Eye (tissue), 1 donor: ENCODE results near the gene RBM22.
A peak's percentile ranks its signal among the peaks of the same experiment; 100 is the strongest.

Experiments used
- DNase-seq: peaks from one replicate; pipeline ENCODE4 v3.0.0-alpha.2; 2015

RBM22 gene

DNA sequence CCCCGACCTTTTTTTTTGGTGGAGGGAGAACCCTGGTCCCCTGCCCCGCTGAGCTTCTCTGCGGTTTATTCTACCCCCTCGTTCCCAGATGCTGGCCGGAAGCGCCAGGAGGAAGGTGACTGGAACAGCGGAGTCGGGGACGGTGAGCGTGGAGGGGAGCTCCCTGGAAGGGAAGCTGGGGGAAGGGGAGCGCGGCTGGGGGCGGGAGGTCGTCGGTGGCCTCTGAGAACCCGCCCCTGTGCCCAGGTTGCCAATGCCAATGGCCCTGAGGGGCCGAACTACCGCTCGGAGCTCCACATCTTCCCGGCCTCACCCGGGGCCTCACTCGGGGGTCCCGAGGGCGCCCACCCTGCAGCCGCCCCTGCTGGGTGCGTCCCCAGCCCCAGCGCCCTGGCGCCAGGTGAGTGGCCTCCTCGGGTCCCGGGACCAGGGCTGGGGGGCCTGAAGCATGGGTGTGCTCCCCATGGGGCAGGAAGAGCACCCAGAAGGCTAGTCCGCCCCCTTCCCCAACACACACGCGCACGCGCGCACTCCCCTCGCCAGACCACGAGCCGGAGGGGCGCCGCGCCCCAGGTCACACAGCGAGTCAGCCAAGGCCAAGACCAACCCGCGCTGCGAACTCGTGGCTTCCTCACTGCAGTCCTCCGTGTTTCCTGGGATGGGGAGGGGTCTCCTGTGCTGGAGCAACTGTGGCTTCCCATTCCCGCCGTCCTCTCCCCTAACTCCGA lies 29.2 kb downstream of the RBM22 start:
- peak; percentile 39 for DNase-seq

DNA sequence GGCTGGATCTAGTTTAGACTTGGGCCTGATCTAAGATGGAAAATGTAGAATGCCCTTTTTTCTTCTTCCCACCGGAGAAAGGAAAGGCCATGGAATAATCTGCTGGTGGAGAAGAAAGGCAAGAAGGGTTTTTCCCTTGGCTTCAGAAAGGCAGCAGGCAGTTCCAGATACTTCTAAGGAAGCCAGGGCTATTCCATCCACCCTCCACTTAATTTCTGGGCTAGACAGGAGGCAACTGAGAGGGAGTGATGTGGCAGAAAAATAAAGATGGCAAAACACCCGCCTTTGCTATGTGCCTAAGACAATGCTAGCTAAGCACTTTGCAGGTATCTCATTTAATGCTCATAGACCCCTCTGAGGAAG lies 29.9 kb downstream of the RBM22 start:
- DNase-seq = no peak

DNA sequence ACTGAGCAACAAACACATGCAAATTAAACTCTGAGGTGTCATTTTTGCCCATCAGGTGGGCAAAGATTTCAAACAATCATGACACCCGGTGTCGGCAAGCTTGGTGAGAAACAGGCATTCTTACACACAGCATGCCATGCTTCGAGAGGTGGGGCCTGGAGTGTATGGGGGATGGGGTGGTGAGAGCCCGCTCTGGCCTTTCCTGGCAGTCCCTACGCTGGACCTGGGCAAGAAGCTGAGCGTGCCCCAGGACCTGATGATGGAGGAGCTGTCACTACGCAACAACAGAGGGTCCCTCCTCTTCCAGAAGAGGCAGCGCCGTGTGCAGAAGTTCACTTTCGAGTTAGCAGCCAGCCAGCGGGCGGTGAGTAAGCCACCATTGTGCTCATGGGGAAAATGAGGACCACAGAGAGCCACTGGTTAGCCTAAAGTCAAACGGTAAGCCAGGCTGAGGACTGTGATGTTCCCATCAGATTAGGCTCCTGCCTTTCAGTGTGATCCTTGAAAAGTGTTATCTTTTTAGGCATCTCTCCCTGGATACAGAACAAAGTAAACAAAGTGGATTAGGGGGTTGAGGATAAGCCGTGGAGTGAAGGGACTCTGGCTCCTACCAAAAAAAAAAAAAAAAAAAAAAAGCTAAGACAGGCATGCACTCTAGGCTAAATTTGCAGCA lies 30.5 kb downstream of the RBM22 start:
- DNase-seq = no peak

DNA sequence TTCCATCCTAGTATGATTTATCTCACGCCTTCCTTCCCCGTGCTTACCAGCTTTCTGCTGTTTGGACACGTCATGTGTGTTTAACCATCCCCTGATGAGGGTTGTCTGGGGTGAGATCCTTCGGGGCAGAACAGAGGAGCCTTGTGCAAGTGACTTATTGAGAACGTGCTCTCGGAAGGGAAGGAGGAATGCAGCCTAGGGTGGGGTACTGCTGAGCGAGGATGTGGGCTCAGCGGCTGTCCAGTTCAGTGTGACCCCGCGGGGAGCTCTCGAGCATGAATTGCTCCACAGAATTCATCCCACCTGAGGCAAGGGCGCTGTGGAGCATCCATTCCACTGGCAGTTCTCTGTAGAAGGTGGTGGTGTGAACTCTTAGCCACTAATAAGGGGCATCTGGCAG lies 35.8 kb downstream of the RBM22 start:
- DNase-seq = peak; percentile 31

DNA sequence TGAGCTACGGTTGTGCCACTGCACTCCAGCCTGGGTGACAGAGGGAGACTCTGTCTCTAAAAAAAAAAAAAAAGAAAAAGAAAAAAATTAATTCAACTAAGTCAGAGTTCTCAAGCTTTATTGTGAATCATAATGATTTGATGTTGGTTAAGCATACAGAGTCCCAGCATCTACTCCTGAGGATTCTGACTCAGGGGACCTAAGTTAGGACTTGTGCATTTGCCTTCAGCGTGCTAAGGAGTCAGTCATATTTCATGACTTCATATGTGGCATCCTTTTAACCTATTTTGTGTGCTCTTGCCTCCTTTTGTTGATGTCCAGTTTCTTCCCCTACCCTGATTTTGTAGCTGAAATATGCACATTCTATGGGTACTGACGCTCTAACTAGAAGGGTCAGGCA lies 36.9 kb downstream of the RBM22 start:
- DNase-seq = no peak

DNA sequence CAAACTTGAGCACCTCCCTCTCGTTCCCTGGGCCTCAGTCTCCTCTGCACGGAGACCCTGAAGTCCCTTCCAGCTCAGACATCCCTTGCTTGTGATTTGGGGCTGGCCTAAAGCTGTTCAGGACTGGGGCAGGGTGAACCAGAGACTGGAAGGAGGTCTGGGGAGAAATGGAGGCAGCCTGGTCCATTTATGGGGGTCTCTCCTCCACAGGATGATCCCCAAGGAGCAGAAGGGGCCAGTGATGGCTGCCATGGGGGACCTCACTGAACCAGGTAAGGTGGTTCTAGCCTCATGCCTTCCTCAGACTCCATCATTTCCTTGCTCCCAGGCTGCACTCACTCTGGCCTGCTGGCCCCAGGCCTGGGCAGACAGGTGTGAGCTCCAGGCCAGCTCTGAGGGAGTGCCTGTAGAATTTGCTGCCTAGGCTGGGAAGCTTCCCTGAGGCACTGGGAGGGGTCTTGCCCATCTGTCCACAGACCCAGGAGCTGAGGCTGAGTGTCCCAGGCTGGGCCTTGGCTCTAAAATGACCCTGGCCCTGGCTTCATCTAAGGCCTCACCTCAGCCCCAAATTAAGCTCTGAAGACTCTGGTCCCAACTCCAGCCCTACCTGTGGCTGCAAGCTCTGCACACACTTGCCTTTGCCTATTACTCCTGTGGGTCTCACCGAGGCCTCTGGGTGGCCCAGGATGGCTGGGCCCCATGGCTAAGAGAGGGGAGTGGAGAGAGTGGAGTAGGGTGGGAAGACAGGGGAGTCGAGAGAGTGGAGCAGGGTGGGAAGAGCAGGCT lies 37.9 kb downstream of the RBM22 start:
- no peak for DNase-seq

DNA sequence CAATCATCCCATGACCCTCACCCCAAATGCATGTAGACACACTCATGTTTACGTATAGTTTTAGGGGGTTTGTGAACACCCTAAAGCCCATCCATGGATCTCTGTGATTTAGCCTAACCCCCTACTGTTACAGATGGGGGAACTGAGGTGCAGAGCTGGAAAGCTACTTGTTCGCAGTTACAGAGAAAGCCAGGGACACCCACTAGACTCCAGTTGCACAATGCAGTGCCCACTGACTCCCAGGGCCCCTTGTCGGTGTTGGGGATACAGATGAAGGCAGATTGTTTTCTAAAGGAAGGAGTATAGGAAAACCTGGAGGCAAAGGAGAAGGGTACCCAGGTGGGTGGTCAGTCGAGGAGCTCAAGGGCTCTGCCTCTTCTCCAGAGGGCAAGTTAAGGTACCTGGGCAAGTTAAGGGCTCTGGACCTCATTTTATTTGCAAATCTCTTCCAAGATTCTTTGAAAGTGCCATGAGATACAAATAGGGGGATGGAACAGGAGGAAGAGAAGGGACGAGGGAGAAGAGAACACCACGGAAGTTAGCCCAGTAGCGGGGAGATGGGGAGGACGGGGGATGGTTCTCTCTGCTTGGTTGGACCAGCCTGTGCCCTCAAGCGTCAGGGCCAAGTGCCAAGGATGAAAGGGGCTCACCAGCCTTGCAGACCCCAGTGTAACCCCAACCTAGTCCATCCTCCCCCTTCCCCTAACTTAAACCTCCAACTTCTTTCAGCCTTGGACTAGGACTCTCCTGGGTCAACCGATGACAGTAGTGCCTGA lies 38.9 kb downstream of the RBM22 start:
- DNase-seq = no peak

GRCh38 chr5:150661086-150661485 lies 39.8 kb downstream of the RBM22 start, which contains the start of gene MYOZ3:
MYOZ3 (plus strand) TSS chr5:150661251; CDS start chr5:150662942, 1,691 bp downstream.
- no peak for DNase-seq

- DNase-seq = no peak
Observed at GRCh38 chr5:150660108-150660831, 40.6 kb downstream of the RBM22 start.

GRCh38 chr5:150659360-150660107 lies 41.3 kb downstream of the RBM22 start:
- DNase-seq = no peak

GRCh38 chr5:150658699-150659265 lies 42.1 kb downstream of the RBM22 start:
- no peak for DNase-seq

- DNase-seq = no peak
Observed at GRCh38 chr5:150658121-150658520, 42.7 kb downstream of the RBM22 start.

- DNase-seq = peak; percentile 91
Observed at GRCh38 chr5:150656191-150657132, 44.4 kb downstream of the RBM22 start.

- no peak for DNase-seq
Observed at GRCh38 chr5:150655221-150655620, 45.6 kb downstream of the RBM22 start.

DNA sequence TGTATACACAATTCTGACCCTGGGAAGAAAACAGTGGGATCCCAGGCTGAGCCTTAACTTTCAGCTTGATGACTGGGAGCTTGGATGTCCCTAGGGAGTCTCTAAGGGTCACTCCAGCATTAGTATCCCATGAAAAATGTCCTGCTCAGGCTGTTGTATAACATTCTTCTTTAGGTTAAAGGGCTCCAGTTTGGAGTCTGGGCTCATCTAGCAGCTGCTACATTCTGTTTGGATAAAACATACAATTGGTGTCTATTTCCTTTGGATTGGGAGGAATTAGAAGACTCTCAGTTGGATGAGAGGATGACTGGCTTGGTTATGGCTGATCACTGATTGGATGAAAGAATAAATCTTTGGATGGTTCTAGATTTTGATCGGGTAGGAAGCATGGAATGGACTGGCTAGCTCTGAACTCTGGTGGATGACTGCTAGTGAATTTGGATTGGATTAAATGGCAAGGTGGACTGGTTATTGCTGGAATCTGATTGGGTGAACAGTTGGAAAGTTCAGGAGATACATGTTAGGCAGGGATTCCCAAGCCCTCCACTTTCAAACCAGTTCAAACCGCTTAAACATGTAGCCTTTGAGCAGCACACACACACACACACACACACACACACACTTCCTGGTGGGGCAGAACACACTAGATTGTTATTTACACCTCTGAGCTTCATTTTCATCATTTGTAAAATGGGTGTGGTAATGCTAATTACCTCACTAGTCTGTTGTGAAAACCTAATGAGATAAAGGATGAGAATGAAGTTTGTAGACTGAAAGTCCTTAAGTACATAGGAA lies 46.9 kb downstream of the RBM22 start:
- DNase-seq = peak; percentile 4

DNA sequence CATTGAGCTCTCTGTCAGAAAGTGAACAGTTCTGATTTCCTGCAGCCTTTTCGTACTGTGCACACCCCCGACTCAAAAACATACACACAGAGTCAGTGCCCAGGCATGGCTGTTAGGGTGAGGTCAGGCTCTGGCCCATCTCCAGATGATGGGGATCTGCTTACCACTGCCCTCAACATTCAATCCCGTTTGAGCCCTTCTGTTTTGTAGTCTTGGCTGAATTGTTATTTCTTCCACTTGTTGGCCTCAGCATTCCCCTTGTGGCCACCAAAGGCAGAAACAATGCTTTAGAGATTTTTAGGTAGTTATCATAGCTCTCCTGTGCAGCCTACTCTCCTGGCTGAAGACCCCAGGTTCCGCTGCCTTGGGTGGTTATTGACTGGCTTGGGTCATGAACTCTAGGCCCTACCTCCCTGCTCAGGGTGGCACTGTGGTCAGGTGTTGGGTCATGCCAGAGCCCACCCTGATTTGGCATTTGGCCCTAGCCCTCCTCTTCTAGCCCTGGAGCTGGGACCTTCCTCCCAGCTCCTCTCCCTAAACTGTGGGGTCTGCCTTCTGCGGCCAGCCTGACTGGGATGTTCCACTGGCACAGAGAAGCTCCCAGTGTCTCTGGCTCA lies 47.6 kb downstream of the RBM22 start:
- no peak for DNase-seq

- peak; percentile 59 for DNase-seq
Observed at GRCh38 chr5:150651924-150652671, 48.8 kb downstream of the RBM22 start.

GRCh38 chr5:150651382-150651781 lies 49.5 kb downstream of the RBM22 start:
- DNase-seq = no peak
